Adrenal gland (tissue), 5 donors: ENCODE results near the gene SH2D1B.

ENCODE experiments used
- CTCF ChIP-seq, 6 experiments: fragments of 450-650 bp in 4 of 6; fragments of 200-600 bp in 2 of 6; sonication (generic) in 1 of 6; IDR thresholded peaks; 1 replicate in 5 of 6; 2 replicates in 1 of 6; pipeline versions ENCODE4 v1.5.1 to v1.8.0; 2016 to 2021; ENCODE audit warnings: antibody characterized with exemption in 6 of 6, mild to moderate bottlenecking in 2 of 6, moderate library complexity in 1 of 6
- POLR2A ChIP-seq, 2 donors: fragments of 450-650 bp; IDR thresholded peaks; one replicate each; pipeline ENCODE4 v1.6.1; 2017; ENCODE audit warnings: antibody characterized with exemption in 2 of 2, mild to moderate bottlenecking in 2 of 2, moderate library complexity in 1 of 2
- donor health status: DM: no; HTN: no; CAD: no.

DNA sequence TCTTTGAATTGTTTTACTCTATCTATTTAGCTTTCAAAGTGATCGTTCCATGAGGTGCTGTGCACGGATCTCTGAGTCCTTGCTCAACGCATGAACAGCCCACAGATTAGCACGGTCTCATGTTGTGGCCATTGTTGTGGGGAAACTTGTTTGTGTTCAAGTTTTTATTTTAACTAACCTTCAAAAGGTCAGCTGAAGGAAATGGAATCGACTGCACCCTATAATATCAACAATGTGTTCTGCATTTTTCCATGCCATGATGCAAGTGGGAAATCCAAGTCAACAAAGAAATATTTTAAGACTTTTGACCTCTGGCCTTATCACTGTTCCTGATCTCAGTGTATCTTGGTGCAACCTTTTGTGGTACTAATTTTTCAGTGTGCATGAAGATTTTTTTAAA lies 6.1 kb downstream of the SH2D1B start:
- TF ChIP-seq CTCF (IDR thresholded peaks at IDR 0.05) (no peak), POLR2A (IDR thresholded peaks at IDR 0.05) (no peak)
